ENCODE measurements around the gene STK39. TPM values are rescaled to one million over a fixed set of nuclear protein-coding genes. Genes with fewer than 3 reads are reported as not detected.
A peak's percentile ranks its signal among the peaks of the same experiment; 100 is the strongest.

STK39 gene
- total RNA-seq, 1 experiment from 2014 or later, result 22.1 TPM

DNA sequence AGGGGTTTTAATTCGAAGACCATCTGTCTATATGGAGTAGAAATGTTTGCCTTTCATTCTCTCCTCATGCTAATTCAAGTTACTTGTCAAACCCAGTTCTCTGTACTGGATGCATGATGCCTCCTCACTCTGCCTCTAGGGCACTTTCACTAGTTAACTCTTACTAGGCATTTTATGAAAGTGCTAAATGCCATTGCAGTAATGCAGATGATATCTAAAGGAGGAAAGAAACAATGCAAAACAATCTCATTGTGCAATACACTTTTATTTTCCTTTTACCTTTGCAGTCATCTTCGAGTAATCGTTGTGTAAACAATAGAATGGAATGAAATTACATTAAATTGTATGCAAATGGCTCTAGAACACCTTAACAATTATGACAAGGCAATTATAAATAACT is 293.6 kb downstream of the STK39 start:
- Histone ChIP-seq H3K4ac (ENCODE audit: low read depth, low read length) (no peak overlapping the region), H2AK5ac (ENCODE audit: insufficient read length, low read length) (no peak overlapping the region), H3K79me2 (ENCODE audit: insufficient read depth, low read length) (no peaks in the 10 kb centered on the region), H2BK15ac (ENCODE audit: low read depth, low read length) (no peak overlapping the region), H3K9ac (ENCODE audit: extremely low read depth, insufficient read length, low read length) (no peak overlapping the region), H3K9me3 (ENCODE audit: control insufficient read depth, low read depth, low read length) (no peaks in the 10 kb centered on the region), H4K8ac (replicated peaks; ENCODE audit: insufficient read length, low read depth, low read length) (no peak overlapping the region), H3K23ac (ENCODE audit: insufficient read length, low read depth, low read length) (no peak overlapping the region), H3K4me1 (ENCODE audit: insufficient read depth, low read length) (no peaks in the 10 kb centered on the region), H3K27ac (ENCODE audit: insufficient read length, low read depth, low read length) (no peak overlapping the region), H2BK12ac (ENCODE audit: insufficient read length, low read depth, low read length) (no peak overlapping the region), H3K18ac (ENCODE audit: insufficient read length, low read depth, low read length) (no peak overlapping the region), H4K20me1 (ENCODE audit: control insufficient read depth, insufficient read depth, insufficient read length) (no peaks in the 10 kb centered on the region), H3K27me3 (ENCODE audit: insufficient read depth, low read length) (no peaks in the 10 kb centered on the region), H2BK120ac (ENCODE audit: low read depth, low read length, poor library complexity, severe bottlenecking) (no peak overlapping the region), H3K56ac (ENCODE audit: insufficient read length, low read depth, low read length) (no peak overlapping the region), H3K14ac (ENCODE audit: insufficient read depth, low read length) (no peak overlapping the region), H2BK20ac (ENCODE audit: low read depth, low read length, poor library complexity, severe bottlenecking) (no peak overlapping the region), H3K79me1 (ENCODE audit: insufficient read depth, low read depth, low read length, poor library complexity, severe bottlenecking) (no peaks in the 10 kb centered on the region), H2AFZ (ENCODE audit: low read length) (no peak overlapping the region), H3K23me2 (ENCODE audit: insufficient read length, low read depth, low read length, poor library complexity, severe bottlenecking) (no peaks in the 10 kb centered on the region), H3K4me2 (ENCODE audit: insufficient read depth, insufficient read length, low read length) (no peak overlapping the region), H4K91ac (ENCODE audit: insufficient read length, low read depth, low read length) (no peak overlapping the region), H3T11ph (ENCODE audit: low read length) (no peak overlapping the region), H2BK5ac (ENCODE audit: insufficient read length, low read length) (no peak overlapping the region), H4K5ac (ENCODE audit: insufficient read length, low read depth, low read length) (no peak overlapping the region)
- Mint-ChIP-seq H3K9me3 (no peaks in the 10 kb centered on the region), H3K27me3 (ENCODE audit: low read depth) (no peaks in the 10 kb centered on the region), H3K4me3 (no peak overlapping the region), H3K4me1 (no peaks in the 10 kb centered on the region), H3K36me3 (ENCODE audit: insufficient read depth in 1 of 3, low read depth in 3 of 3) (no peaks in the 10 kb centered on the region; a peak in 1 of 7 replicates), H3K27ac (no peak overlapping the region)
- no peak for DNase-seq
- no CpG with 5 or more reads among the region's 3 CpGs for WGBS (ENCODE audit: extremely low coverage, insufficient read length, low lambda C conversion rate)
- TF ChIP-seq, protein P1, sequence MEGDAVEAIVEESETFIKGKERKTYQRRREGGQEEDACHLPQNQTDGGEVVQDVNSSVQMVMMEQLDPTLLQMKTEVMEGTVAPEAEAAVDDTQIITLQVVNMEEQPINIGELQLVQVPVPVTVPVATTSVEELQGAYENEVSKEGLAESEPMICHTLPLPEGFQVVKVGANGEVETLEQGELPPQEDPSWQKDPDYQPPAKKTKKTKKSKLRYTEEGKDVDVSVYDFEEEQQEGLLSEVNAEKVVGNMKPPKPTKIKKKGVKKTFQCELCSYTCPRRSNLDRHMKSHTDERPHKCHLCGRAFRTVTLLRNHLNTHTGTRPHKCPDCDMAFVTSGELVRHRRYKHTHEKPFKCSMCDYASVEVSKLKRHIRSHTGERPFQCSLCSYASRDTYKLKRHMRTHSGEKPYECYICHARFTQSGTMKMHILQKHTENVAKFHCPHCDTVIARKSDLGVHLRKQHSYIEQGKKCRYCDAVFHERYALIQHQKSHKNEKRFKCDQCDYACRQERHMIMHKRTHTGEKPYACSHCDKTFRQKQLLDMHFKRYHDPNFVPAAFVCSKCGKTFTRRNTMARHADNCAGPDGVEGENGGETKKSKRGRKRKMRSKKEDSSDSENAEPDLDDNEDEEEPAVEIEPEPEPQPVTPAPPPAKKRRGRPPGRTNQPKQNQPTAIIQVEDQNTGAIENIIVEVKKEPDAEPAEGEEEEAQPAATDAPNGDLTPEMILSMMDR (conservative IDR thresholded peaks at IDR 0.05), result 0 out of 3 replicates have a peak, but pooled peaks have one; percentile 14
